Hepatic stellate cell (primary cell): ENCODE results near the gene UTP14C.
"Not testable (repeated sequence)": the region's sequence is repeated elsewhere in the genome, so short reads cannot be mapped to it uniquely, and the experiment has no call there.

Experiments
- DNase-seq: peaks from one replicate; pipeline ENCODE4 v3.0.0; 2011; ENCODE audit warnings: low spot score

The UTP14C gene

DNA sequence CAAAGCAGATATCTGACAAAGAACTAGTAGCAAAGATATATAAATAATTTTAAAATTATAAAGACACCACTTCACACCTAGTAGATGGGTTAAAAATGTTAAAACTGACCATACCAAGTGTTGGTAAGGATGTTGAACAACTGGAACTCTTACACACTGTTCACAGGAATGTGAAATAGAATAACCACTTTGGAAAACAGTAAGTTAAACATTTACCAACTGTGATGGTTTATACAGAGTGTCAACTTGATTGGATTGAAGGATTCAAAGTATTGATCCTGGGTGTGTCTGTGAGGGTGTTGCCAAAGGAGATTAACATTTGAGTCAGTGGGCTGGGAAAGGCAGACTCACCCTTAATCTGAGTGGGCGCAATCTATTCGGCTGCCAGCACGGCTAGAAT lies 19.2 kb downstream of the UTP14C start:
- no peak for DNase-seq

DNA sequence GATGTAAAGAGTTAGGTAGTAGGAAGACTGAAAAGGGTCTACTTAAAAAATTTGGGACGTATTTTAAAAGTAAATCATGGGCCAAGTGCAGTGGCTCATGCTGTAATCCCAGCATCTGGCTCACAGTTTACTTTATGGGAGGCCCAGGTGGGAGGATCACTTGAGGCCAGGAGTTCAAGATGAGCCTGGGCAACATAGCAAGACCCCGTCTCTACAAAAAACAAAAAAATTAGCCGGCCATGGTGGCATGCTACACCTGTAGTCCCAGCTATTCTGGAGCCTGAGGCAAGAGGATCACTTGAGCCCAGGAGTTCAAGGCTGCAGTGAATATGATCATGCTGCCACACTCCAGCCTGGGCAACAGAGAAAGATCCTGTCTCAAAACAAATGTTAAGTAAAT lies 23.0 kb downstream of the UTP14C start:
- DNase-seq, result no peak

DNA sequence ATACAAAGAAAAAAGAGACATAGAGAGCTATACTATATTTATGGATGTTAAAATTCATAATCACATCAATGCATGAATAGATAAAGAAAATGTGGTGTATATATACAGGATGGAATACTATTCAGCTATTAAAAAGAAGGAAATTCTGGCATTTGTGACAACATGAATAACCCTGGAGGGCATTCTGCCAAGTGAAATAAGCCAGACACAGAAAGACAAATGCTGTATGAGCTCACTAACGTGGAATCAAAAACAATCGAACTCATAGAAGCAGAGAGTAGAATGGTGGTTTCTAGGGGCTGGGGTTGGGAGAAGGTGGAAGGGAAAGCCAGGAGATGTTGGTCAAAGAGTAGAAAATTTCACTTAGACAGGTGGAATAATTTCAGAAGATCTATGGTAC lies 24.0 kb downstream of the UTP14C start:
- no peak for DNase-seq

DNA sequence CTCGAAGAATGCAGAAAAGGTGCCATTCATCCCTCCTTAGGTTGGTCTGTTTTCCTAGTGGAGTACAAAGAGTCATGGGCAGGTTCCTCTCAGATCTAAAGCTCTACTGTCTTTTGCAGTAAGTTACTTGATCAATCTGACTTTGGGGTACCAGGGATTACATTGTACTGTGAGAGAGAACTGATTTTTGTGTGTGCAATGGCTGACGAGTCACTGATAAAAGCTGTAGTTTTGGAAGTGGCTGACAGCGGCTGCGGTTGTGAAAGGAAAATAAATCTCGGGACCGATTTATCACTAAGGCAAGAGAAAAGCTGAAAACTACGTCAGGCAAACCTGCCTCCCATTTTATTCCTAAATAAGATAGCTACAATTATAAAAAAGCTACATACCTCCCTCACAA lies 26.9 kb downstream of the UTP14C start:
- DNase-seq, result no peak

DNA sequence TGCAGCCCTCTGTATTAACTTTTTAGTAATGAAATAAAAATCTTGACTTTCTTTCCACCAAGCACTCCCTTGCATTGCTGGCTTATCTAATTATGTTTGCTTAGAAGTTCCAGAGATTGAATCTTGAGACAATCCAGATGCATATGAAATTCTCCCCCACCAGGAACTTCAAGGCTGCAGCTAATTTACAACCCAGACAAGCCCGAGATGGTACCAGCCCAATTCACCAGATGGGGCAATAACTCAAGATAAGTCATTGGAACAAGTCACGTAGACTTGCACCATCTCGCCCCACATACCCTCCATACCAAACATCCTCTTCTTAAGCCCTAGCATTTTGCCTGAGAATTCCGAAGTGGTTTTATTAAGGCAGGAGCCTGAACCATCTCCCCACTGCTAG lies 29.0 kb downstream of the UTP14C start:
- DNase-seq, result no peak

DNA sequence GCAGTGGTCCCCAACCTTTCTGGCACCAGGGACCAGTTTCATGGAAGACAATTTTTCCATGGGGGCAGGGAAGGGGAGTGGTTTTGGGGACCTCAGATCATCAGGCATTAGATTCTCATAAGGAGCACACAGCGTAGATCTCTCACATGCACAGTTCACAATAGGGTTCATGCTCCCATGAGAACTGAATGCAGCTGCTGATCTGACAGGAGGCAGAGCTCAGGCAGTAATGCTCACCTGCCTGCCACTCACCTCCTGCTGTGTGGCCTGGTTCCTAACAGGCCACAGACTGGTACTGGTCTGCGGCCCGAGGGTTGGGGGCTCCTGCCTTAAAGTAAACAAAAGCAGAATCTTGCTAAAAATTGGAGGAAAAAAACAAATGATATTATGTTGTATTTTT lies 36.6 kb downstream of the UTP14C start:
- DNase-seq, result not testable (repeated sequence)

DNA sequence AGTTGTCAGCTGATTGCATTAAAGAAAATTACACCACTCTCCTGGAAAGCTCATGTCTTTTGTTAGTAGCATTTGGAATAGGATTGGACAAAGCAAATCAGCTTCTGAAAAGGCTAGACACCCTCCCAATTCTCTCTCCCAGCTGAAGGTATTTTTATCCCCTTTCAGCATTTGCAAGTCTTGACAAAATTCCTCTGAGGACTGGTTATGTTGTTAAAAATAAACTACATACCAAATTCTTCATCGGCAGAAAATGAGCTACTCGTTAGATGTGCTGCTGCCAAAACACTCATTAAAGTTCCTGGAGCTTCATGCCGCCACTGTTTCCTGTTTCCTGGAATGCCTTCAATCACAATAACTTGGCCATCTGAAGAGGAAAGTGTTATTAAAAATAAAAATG lies 37.1 kb downstream of the UTP14C start:
- DNase-seq, result no peak

DNA sequence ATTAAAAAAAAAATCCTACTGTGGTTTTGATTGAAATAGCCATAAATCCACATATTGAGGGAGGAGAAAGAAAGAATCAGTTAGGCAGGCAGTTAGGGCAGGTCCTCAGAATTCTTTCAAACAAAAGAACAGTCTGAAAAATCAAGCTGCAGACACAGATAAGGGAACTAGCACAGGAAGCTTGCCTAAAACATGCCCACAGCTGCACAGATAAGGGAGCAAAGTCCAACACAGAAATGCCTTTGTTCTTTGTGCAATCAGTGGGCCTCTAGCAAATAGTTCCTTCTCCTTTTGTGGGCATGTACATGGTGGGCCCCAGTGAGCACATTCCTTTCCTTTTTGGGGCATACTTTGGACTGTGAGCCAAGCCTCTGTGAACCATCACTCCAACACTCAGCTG lies 42.7 kb downstream of the UTP14C start:
- no peak for DNase-seq

DNA sequence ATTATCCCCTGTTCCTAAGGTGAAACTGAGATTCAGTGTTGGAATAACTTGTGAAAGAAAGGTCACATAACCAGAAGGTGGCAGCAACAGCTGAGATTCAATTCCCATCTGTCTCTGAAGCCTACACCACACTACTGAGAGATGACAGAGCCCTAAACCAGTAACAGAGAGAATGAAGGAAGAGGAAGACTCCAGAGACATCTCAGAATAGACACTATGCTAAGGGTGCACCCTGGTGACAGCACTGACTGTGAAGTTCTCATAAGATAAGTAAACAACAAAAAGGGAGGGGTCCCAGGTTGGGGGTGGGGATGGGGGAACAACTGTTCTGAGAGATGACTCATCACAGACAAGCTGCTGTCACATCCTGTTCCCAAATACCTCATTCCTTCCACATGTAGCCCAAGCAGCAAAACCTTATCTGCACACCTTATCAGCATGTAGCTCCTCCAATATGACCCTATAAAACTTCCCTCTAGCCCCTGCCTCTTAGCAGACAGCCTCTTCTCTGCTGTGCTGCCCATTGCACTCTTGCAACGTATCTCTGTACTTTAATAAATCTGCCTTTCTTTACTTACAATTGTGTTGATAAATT lies 46.5 kb downstream of the UTP14C start:
- DNase-seq, result peak; percentile 25
